HG03196 (cell line): ENCODE measurements around the gene SAP25.

Source experiments
- ATAC-seq: cut with Tn5 transposase; IDR thresholded peaks from one replicate; pipeline ENCODE4 v1.9.1; 2021; ENCODE audit not compliant: unreplicated experiment

SAP25 gene

DNA sequence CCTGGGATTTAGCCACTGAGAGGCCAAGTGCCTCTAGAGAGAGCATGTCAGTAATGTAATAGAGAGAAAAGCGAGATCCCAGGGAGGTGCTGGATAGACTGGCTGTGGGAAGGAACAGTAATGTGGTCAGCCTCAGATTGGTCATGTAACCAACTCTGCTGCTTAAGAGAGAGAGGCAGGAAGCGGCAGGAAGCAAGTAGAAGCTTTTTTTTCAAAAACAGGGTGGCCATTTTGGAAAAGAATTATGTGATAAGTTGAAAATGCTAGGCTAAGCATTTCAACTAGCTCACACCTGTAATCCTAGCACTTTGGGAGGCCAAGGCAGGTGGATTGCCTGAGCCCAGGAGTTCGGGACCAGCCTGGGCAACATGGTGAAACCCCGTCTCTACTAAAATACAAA is 24.7 kb upstream of the SAP25 start:
- no peak for ATAC-seq

DNA sequence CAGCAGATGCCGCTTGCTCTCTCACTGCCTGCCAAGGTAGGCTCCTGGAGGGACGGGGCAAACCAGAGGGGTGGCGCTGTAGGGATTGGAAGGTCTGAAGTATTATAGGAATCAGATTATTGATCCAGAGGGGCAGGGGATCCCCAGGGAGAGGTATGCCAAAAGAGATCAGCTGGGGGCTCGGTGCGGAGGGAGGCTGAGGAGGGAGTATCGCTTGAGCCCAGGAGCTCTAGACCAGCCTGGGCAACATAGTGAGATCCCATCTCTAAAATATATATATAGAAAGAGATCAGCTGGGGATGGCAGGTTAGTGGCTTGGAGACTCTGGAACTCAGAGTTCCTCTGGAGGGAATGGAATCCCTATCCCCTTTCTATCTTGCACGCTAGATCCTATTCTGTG is 21.5 kb upstream of the SAP25 start:
- no peak for ATAC-seq

DNA sequence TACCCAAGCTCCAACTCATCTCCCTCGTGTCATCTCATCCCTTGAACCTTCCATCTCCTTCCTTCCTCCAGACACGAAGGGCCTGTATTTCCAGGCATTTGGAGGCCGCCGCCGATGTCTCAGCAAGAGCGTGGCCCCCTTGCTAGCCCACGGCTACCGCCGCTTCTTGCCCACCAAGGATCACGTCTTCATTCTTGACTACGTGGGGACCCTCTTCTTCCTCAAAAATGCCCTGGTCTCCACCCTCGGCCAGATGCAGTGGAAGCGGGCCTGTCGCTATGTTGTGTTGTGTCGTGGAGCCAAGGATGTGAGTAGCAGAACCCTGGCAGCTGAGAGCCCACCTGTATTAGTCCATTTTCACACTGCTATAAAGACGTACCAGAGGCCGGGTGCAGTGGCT is 17.9 kb upstream of the SAP25 start:
- no peak for ATAC-seq

DNA sequence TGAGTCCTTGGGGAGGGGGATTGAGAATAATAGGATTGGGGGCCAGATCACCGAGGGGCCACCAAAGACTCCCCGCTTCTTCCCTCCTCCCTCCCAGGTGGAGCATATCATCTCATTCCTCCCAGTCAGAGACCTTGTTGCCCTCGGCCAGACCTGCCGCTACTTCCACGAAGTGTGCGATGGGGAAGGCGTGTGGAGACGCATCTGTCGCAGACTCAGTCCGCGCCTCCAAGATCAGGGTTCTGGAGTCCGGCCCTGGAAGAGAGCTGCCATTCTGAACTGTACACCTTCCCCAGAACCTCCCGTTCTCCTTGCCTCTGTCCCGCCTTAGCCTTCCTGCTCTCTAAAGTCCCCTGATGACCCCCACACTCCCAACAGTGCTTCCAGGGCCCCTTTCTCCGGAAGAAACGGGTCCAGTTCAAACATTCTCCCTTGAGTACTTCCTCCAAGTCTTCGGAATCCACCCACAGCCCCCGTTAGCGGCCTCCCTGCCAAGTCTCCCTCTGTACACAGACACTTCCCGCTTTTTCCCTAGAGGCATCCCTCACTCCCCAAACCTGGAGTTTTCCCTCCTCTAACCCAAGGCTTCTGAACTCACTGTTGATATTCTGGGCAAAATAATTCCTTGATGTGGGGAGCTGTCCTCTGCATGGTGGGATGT is 16.5 kb upstream of the SAP25 start:
- no peak for ATAC-seq

DNA sequence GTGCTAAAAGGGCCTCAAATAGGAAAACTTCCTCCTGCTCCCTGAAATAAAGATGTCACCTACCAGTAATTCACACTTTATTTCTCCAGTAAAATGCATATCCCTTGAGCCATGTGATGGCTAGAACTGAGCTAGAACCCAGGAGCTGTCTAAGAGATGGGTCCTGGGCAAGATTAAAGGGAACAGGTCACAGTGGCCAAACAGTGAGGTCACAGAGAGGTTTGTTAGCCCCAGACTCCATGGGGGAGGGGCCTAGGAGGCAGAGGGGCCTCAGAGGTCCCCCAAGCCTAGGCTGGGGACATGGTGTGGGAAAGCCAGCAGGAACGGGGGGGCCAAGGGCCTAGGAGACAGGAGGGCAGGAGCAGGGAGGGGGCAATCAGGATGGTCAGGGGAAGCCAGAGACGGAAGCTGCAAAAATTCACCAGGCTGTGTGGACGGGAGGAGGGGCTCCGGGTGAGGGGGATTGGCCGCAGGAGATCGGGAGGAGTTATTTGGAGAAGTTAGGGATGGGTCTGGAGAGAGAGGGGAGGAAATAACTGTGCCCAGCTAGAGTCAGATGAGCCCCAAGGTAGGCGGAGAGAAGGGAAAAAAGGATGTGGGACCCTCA is 15.7 kb upstream of the SAP25 start:
- no peak for ATAC-seq

DNA sequence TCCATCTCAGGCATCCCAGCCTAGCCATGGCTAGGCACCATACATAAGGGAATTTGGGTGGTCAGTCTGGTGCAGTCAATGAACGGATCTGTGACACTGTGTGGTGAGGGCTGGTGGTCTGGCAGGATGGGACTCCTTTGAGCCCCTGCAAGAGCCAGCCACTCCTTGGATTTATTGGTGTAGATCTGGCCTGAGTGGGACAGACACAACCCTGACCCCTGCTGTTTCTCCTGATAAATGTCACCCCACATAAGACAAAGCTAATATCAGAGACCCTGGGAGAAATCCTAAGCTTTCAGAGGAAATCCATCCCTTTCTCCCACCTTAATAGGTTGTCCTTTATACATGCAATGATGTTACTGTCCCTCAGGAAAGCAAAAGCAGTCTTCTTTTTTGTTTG is 14.7 kb upstream of the SAP25 start:
- no peak for ATAC-seq

DNA sequence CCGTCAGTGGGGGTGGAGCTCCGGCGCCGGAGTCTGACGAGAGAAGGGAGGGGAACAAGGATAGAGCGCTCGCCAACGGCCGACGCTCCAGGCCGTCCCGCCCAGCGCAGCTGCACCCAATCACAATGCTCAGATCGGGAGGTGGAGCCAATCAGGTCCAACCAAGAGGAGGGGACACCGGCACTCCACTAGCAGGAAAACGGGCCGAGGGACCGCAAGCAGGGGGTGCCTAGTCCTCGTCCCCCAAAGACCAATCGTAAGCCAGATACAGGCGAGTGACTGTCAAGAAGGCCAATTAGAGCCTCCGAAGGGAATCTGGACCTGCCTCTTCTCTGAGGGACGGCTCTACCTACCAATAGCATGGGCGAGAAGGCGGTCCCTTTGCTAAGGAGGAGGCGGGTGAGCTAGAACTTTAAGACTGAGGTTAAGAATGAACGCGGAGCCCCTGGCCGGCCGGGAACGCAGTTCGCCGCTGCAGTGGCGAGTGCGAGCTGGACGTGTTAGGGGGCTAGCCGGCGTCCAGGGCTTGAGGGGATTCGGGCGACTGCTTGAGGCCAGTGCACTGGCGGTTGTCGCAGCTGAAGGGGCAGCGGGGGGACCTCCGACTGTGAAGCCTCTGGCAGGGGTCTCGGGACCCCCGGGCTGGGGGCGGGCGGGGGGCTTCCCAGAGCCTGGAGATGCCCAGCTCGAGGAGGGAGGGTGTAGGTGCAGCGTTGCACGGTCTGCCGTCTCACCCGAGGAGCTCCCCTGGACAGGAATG is 12.7 kb upstream of the SAP25 start, which contains the start of gene FBXO24:
Gene FBXO24, plus strand, starts transcription at position 63 of the 760 bp plus-strand sequence. Its CDS starts 298 bp downstream, at position 361.
- ATAC-seq = peak; percentile 84

DNA sequence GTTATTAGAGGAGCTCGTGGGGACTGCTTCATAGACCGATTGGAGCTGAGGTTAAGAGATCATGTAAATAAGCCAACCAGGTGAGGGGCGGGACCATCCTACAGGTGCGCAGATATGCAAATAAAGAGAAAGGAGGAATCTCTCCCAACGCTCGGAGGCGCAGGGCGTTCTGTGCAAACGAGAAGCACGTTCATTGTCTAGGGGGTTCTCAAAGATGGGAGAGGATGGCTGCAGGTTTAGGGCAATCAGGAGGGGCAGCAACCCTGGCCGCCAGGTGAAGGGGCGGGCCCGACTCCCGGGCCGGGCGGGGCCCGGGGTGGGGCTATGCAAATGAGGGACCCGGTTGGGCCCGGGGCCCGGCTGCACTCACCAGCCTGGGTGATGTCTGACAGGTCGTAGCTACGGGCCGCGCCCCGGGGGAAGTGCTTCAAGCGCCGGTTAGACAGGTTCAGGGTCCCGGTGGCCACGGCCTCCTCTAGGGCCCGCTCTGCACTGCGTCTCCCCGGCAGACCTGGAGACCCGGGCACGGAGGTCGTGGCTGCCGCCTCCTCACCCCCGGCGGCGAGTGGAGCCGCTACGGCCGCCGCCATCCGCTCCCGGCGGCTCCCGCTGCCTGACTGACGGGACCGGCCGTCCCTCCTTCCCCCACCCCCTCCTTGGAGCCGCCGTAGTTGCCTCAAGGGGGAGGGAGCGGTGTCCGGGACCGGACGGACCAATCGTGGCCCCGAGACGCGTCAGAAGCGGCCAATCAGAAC is 12.0 kb upstream of the SAP25 start, which contains the start of gene LRCH4:
Gene LRCH4, minus strand, starts transcription at position 619 of the 755 bp plus-strand sequence. Its CDS starts 29 bp downstream, at position 590.
- peak; percentile 24 for ATAC-seq

DNA sequence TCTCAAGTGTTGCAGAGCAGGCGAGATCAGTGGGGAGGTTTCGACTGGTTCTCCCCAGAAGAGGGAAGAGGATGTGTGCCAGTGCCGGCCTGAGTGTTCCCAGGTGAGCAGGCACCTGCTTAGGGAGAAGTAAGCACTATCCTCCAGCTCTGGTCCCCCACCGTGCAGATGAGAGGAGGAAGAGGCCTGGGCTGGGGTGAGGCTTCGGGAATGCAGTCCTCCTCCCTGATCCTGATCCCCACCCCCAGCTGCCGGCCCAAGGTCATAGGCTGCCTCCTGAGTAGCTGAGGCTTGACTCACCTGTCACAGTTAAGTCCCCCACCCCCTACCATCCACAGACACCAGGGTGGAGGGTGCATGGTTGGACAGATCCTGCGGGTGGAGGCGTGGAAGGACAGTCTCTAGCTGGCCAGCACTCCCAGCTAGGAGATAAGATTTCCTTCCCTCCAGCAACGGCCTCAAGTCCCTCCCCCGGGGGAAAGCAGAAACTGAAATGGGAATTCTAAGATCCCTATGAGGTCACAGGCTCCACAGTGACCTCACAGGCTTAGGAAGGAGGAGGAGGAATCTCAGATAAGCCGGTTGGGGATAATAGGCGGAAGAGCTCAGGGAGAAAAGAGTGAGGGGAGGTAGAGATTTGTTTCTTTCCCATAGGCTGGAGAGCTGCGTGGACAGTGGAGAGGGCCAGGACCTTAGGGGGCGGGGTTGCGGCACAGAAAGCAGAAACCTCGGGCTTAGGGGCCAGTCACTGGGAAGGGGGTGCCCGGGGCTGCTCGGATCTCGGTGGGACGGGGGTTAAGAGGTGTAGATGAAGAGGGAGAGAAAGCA is 11.2 kb upstream of the SAP25 start:
- no peak for ATAC-seq

DNA sequence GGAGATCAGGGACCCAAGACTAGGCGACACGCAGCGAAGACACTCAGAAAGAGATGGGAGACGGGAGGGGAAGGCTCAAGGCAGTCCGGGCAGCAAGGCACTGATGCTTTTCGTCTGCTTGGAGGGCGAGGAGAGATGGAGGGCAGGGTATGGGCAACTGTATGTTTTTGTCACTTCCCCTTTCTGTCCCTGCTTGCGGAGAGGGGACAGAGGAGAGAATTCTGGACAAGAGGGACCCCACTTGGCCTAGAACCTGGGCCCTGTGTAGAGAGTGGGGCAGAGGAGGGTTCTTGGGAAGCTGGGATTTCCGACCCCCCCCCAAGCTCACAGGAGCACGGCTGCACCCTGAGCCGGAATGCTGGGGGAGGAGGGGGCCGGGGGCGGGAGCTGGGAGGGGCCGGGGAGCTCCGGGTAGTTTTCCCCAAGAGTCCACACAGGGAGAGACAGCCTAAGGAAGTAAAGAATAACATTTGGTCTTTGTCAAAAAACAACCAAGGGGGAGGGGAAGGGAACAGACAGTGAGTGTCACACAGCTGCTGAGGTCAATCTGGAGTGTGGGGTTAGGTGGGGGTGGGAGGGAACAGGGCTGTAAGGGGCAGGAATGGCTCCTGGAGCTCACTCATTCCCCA is 10.5 kb upstream of the SAP25 start:
- ATAC-seq = no peak

DNA sequence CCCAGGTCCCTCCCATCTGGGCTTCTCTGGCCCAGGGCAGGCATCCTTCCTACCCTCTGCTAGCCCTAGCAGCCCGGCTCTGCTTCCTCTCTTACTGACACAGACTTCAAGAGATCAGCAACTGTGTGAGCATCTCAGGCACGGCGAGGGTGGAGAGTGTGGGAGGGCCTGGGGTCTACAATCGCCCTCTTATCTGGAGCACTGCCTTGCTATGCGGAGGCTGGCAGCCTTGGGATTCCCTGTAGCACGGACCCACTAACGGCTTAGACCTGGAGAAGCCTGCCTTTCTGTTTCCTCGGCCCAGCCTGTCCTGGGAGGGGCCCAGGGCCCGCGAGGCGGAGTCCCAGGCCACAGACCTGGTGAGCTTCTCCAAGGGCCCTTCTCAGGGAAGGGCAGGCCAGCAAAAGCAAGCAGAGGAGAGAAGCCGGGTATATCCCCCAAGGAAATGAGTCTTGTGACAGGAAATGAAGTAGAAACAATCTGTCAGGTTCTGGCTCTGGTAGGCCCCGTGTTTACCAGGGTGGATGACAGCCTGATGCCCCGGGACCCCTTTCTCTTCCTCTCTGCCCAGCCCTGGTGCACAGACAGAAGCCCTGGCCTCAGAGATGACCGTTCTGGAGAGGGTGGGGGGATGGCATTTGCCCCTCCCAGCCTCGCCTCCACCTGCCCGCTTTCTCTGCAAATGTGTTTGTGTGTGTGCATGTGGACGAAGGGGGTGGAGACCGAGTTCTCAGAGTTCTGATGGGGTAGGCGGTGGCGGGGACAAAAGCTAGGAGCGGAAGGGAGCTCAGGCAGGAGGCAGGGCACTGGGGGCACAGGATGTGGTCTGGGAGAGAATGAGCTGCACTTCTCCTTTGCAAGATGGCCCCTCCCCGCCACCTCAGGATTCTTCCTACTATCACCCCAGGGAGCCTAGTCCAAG is 9.7 kb upstream of the SAP25 start:
- ATAC-seq = no peak

DNA sequence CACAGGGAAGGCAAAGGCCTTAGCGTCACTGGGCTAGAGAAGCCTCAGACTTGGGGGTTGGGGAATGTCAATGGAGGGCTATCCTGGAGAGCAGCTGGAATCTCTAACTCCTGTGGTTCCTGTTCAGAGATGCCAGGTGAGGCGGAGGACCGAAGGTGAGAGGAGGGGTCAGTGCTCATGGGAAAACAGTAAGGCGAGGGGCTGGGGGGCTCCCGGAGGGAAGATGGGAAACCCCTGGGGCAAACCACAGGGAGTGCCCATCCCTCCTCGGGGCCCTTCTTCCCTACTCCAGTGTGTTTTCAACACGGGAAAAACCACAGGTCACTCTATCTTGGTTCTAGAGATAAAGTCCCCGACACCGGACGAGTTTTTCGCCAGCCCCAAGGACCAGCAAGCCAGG is 8.9 kb upstream of the SAP25 start:
- ATAC-seq = no peak

DNA sequence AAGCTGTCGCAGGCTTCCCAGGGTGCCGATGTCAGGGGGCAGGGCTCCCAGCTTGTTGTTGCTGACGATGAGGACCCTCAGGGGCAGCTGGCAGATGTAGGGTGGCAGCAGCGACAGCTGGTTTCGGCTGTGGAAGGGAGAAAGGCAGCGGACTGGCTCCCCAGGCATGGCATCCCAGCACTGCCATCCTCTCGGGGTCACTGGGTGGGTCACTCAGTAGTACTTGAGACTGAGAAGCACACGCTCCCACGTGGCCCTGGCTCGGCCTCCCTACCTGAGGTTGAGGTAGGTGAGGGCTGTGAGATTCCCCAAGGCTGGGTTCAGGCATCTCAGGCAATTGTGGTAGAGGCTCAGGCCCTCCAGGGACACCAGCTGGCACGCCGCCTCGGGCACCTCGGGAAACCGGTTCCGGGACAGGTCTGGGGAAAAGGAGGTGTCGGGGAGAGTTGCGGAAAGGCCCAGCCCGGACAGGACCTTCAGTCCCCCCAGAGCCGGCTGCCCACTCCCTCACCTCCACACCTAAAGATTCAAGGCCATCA is 8.4 kb upstream of the SAP25 start:
- no peak for ATAC-seq

DNA sequence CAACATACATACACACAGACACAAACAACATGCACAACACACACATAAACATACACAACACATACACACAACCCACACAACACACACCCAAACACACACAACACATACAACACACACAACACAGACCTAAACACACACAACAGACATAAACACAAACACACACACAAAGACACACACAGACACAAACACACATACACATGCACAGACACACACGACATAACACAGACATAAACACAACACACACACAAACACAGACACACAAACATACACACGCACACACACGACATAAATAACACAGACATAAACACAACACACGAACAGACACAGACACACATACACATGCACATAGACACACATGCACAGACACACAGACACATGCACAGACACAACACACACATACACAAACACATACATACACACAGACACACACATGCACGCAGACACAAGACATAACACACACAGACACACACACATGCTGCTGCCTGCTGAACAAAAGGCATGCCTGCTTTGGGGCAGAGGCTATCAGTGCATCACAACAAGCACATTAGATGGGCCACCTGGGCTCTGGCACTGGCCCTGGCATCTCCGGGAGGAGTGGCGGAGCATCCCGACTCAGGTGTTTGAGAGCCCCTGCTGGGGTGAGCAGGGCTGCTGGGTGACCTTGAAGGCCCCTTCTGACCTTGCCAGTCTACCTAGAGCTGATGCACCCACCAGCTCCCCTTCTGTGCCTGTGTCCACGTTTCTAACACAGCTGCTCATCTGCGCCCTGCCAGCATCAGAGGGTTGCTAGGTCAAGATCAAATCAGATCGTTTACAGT is 7.0 kb upstream of the SAP25 start:
- ATAC-seq = no peak

DNA sequence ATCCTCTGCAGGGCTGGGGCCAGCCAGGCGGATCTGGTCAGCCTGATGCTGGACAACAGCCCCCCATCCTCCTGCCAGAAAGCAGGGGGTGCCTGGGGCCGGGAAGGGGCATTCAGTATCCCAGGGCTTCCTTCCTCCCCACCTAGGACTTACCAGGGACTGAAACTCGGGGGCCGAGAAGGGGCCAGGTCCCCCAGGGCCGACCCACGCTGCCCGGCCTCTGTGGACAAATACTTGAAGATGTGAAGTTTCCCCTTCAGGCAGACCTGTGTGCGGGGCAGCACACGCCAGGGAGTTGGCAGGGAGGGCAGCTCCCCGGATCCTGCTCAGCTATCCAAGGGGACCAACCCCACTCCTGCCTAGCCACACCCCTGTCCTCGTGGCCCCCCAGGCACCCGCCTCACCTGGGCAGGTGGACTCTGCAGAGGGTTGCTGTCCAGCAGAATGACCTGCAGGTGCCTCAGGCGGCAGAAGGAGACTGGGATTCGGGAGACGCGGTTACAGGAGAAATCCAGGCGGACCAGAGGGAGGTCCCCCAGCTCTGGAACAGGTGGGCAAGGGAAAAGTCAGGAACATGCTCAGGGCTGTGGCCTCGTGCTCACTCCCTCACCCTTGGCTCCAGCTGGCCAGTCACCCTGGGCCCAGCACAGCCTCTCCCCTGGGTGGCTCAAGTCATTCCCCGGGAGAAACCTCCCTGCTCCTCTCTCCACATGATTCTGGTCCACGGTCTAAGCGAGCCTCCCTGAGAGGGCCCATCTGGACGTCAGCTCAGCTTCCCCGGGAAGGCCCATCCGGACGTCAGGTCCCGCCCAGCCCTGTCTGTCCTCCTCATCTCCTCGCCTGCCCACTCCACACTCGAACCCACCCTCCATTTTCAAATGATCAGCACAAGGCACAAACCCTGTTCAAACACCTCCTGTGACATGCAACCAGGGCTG is 4.8 kb upstream of the SAP25 start:
- no peak for ATAC-seq

DNA sequence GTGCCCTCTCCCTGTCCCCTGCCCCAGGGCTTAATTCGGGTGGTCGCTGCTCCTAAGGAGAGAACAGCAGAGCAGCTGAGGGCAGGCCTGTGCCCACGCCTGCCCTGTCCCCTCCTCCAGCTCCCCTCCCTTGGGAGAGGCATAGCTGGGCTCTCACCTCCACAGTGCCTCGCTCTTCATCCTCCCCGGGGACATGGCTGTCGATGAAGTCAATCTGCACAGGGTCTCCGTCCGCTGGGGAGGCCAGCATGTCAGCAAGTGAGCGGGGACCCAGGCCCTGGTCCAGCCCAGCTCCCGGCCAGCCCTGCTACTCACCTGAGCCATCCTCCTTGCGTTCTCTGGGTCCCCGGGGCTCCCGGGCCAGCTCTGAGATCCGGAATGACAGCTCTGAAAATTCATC is 3.8 kb upstream of the SAP25 start:
- ATAC-seq = no peak

DNA sequence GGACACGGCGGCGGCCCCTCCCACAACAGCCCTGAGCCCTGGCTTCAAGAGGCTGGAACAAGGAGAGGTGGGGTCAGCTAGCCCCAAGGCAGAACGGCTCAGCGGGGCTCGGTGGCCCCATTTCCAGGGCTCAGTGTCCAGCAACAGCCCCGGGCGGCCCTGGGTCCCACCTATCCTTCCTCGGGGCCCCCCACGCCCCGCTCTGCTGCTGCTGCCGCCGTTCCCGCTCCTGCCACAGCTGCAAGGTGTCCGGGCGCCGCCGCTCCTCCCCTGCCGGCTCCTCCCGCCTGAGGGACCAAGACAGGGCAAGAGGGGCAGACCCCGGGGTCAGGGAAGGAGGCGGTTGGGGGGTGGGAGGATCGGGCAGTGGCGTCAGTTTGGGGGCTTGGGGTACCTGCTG is 3.4 kb upstream of the SAP25 start:
- ATAC-seq = no peak
